CD14-positive monocyte (primary cell): ENCODE measurements around the gene PLXNA4. TPM values are rescaled to one million over a fixed set of nuclear protein-coding genes. Genes with fewer than 3 reads are reported as not detected.

Experiments used
- DNase-seq, 3 donors: peaks; one replicate each; pipeline ENCODE4 v3.0.0-alpha.2; 2011 to 2022
- H2AFZ ChIP-seq: 2 replicates; pipeline ENCODE4 v1.6.0; 2012; ENCODE audit warnings: mild to moderate bottlenecking, low read depth, low read length, inconsistent platforms; ENCODE audit not compliant: insufficient read depth, poor library complexity, severe bottlenecking
- H3K27ac ChIP-seq, 2 donors: 1 replicate in 1 of 2; 2 replicates in 1 of 2; pipeline ENCODE4 v1.5.1; 2012 to 2013; ENCODE audit warnings: low read length in 2 of 2, control low read depth in 1 of 2, inconsistent platforms in 1 of 2, low read depth in 1 of 2, mild to moderate bottlenecking in 1 of 2
- H3K27me3 ChIP-seq, 2 donors: one replicate each; pipeline versions ENCODE4 v1.6.0 to v1.6.1; 2011 to 2013; ENCODE audit warnings: low read length in 2 of 2; ENCODE audit not compliant: control insufficient read depth in 2 of 2, insufficient read depth in 2 of 2
- H3K36me3 ChIP-seq, 2 donors: replicated peaks in 1 of 2; 1 replicate in 1 of 2; 2 replicates in 1 of 2; pipeline versions ENCODE4 v1.5.1 to v1.6.1; 2012 to 2013; ENCODE audit warnings: low read length in 2 of 2, control low read depth in 1 of 2, inconsistent platforms in 1 of 2, mild to moderate bottlenecking in 1 of 2; ENCODE audit not compliant: insufficient read depth in 2 of 2, control insufficient read depth in 1 of 2
- H3K4me1 ChIP-seq, 2 donors: 1 replicate in 1 of 2; 2 replicates in 1 of 2; pipeline versions ENCODE4 v1.5.1 to v1.6.1; 2012 to 2013; ENCODE audit warnings: low read length in 2 of 2, control low read depth in 1 of 2, inconsistent platforms in 1 of 2, mild to moderate bottlenecking in 1 of 2, moderate library complexity in 1 of 2; ENCODE audit not compliant: insufficient read depth in 2 of 2, control insufficient read depth in 1 of 2
- H3K4me2 ChIP-seq: replicated peaks from 2 replicates; pipeline ENCODE3; 2012; ENCODE audit warnings: low read length, moderate library complexity, mild to moderate bottlenecking; ENCODE audit not compliant: poor library complexity, severe bottlenecking; ENCODE audit errors: extremely low read depth
- H3K4me3 ChIP-seq, 3 experiments: fragments of 200-600 bp in 1 of 3; sonication (generic) in 1 of 3; replicated peaks in 1 of 3; 1 replicate in 2 of 3; 2 replicates in 1 of 3; pipeline ENCODE4 v1.5.1; 2011 to 2013; ENCODE audit warnings: low read length in 3 of 3, mild to moderate bottlenecking in 3 of 3, control low read depth in 2 of 3, low read depth in 2 of 3, inconsistent platforms in 1 of 3, moderate library complexity in 1 of 3
- H3K79me2 ChIP-seq: 2 replicates; pipeline ENCODE4 v1.6.0; 2012; ENCODE audit warnings: mild to moderate bottlenecking, control low read depth, inconsistent platforms, low read length, moderate library complexity; ENCODE audit not compliant: insufficient read depth
- H3K9ac ChIP-seq: 2 replicates; pipeline ENCODE4 v1.6.0; 2017; ENCODE audit warnings: low read length, mild to moderate bottlenecking; ENCODE audit not compliant: insufficient read depth, poor library complexity, severe bottlenecking
- H3K9me3 ChIP-seq, 2 donors: replicated peaks in 1 of 2; 1 replicate in 1 of 2; 2 replicates in 1 of 2; pipeline versions ENCODE4 v1.5.1 to v1.6.1; 2012 to 2013; ENCODE audit warnings: low read length in 2 of 2, control low read depth in 1 of 2; ENCODE audit not compliant: control insufficient read depth in 1 of 2, insufficient read depth in 1 of 2
- H4K20me1 ChIP-seq: 2 replicates; pipeline ENCODE4 v1.6.0; 2012; ENCODE audit warnings: mild to moderate bottlenecking, low read length, control low read depth, moderate library complexity; ENCODE audit not compliant: insufficient read depth
- H3K27ac Mint-ChIP-seq, 7 donors: one replicate each; pipeline ENCODE4 v1.8.0; 2020; ENCODE audit warnings: mild to moderate bottlenecking in 7 of 7, mixed read lengths in 7 of 7, moderate library complexity in 6 of 7, inconsistent platforms in 2 of 7
- H3K27me3 Mint-ChIP-seq, 3 donors: one replicate each; pipeline ENCODE4 v1.8.0; 2021 to 2022; ENCODE audit warnings: low read depth in 3 of 3, mild to moderate bottlenecking in 3 of 3, mixed read lengths in 3 of 3, moderate library complexity in 3 of 3, inconsistent platforms in 1 of 3
- H3K36me3 Mint-ChIP-seq, 2 donors: one replicate each; pipeline ENCODE4 v1.8.0; 2020; ENCODE audit warnings: mixed read lengths in 2 of 2, inconsistent platforms in 1 of 2, mild to moderate bottlenecking in 1 of 2
- H3K4me1 Mint-ChIP-seq: one replicate; pipeline ENCODE4 v1.8.0; 2020; ENCODE audit warnings: mild to moderate bottlenecking, mixed read lengths
- H3K4me3 Mint-ChIP-seq, 2 donors: one replicate each; pipeline ENCODE4 v1.8.0; 2020; ENCODE audit warnings: mild to moderate bottlenecking in 2 of 2, mixed read lengths in 2 of 2, moderate library complexity in 1 of 2
- H3K9me3 Mint-ChIP-seq, 7 donors: one replicate each; pipeline ENCODE4 v1.8.0; 2020 to 2022; ENCODE audit warnings: mixed read lengths in 7 of 7, mild to moderate bottlenecking in 6 of 7, moderate library complexity in 6 of 7, inconsistent platforms in 2 of 7
- CTCF ChIP-seq: fragments of 200-600 bp; IDR thresholded peaks from one replicate; pipeline ENCODE4 v1.8.0; 2022; ENCODE audit warnings: antibody characterized with exemption, mild to moderate bottlenecking
- WGBS: methylation state at CpG from one replicate; pipeline ENCODE4 v1.1.5; 2013; ENCODE audit warnings: missing lambda C conversion rate; ENCODE audit not compliant: insufficient coverage; 5-methylcytosine and 5-hydroxymethylcytosine counted together
- intact Hi-C, 2 donors: fragments of 100-400 bp; cut with micrococcal nuclease; formaldehyde crosslinking; loops; one replicate each; pipeline versions ENCODE4 v1.15.0 to v1.15.1; 2023
- polyA plus RNA-seq, 3 donors: library from polyadenylated mRNA; depleted of rRNA in 1 of 3; unstranded in 2 of 3; stranded (reverse) in 1 of 3; fragments of 300-500 nt in 2 of 3; fragments of >200 nt in 1 of 3; fragmentation: Illumina TruSeq in 2 of 3; gene quantifications; 1 replicate in 2 of 3; 2 replicates in 1 of 3; pipeline ENCODE4 v1.2.3, GENCODE V29; 2012 to 2021

Gene PLXNA4
- polyA plus RNA-seq, 3 donors, result not detected

GRCh38 chr7:132469681-132470080, 106.6 kb downstream of the PLXNA4 start:
- Mint-ChIP-seq H3K27me3 (peaks cover 19 to 29% (median 27%) of the 10 kb centered on the region in 3 donors), H3K4me1 (no peaks in the 10 kb centered on the region), H3K9me3 (peaks cover 0 to 2% (median 0%) of the 10 kb centered on the region in 7 donors), H3K27ac (no peak overlapping the region), H3K4me3 (no peak overlapping the region), H3K36me3 (no peaks in the 10 kb centered on the region)
- DNase-seq, result no peak
- H3K4me1 ChIP-seq, result no peaks in the 10 kb centered on the region
- WGBS, result 59% methylated on average over 4 of the region's 4 CpGs
- no peaks in the 10 kb centered on the region for H3K9me3 ChIP-seq
- TF ChIP-seq CTCF, result no peak
- H3K9ac ChIP-seq, result no peak overlapping the region
- H3K4me3 ChIP-seq, result no peak overlapping the region
- no peak overlapping the region for H3K27ac ChIP-seq
- intact Hi-C loops, result no loop called here
- H4K20me1 ChIP-seq, result no peaks in the 10 kb centered on the region
- no peak overlapping the region for H3K4me2 ChIP-seq
- H3K36me3 ChIP-seq, result no peaks in the 10 kb centered on the region
- H3K27me3 ChIP-seq, result peaks cover 4 to 11% of the 10 kb centered on the region in 2 donors
- no peaks in the 10 kb centered on the region for H3K79me2 ChIP-seq
- H2AFZ ChIP-seq, result no peak overlapping the region

GRCh38 chr7:132469264-132469663, 107.0 kb downstream of the PLXNA4 start:
- no peak for TF ChIP-seq CTCF
- H3K27ac Mint-ChIP-seq, result peak overlapping the region in 1 of 7 donors; percentile 31
- H3K9me3 ChIP-seq, result no peaks in the 10 kb centered on the region
- H3K36me3 ChIP-seq, result no peaks in the 10 kb centered on the region
- DNase-seq, result no peak
- H3K9me3 Mint-ChIP-seq, result peaks cover 0 to 2% (median 0%) of the 10 kb centered on the region in 7 donors
- H3K27me3 ChIP-seq, result peaks cover 3 to 7% of the 10 kb centered on the region in 2 donors
- H3K4me3 ChIP-seq, result no peak overlapping the region
- no peaks in the 10 kb centered on the region for H4K20me1 ChIP-seq
- no peak overlapping the region for H3K4me2 ChIP-seq
- intact Hi-C loops, result no loop called here
- no peak overlapping the region for H3K9ac ChIP-seq
- no peaks in the 10 kb centered on the region for H3K4me1 ChIP-seq
- no peak overlapping the region for H2AFZ ChIP-seq
- no peaks in the 10 kb centered on the region for H3K79me2 ChIP-seq
- peaks cover 15 to 25% (median 23%) of the 10 kb centered on the region in 3 donors for H3K27me3 Mint-ChIP-seq
- no peak overlapping the region for H3K4me3 Mint-ChIP-seq
- H3K27ac ChIP-seq, result no peak overlapping the region
- H3K4me1 Mint-ChIP-seq, result no peaks in the 10 kb centered on the region
- H3K36me3 Mint-ChIP-seq, result no peaks in the 10 kb centered on the region
- 83% methylated on average over 1 of the region's 1 CpG for WGBS
